ENCODE results near the gene MAGEA6. TPM values are rescaled to one million over a fixed set of nuclear protein-coding genes. Genes with fewer than 3 reads are reported as not detected.
"Not testable (repeated sequence)": the region's sequence is repeated elsewhere in the genome, so short reads cannot be mapped to it uniquely, and the experiment has no call there.

MAGEA6 gene
- total RNA-seq, 2 donors from 2014 or later, result not detected

DNA sequence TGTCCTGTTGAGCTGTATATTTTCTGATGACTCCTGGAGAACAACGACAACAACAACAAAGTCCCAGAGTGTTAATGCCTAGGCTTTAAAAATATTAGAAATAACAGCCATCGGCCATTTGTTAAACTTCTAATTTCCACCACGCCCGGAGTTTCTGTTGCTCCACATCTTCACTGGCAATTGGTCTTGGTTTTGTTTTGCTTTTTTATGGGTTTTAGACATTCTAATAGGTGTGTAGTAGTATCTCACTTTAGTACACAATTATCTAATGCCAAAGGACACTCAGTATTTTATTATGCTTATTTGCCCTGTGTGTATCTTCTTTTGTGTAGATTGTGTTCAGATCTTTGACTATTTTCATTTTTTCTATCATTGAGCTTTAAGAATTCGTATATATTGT is 30.9 kb downstream of the MAGEA6 start:
- no peak for ATAC-seq
- no peaks in the 10 kb centered on the region for H3K9me3 Mint-ChIP-seq
- H3K36me3 Mint-ChIP-seq, result no peaks in the 10 kb centered on the region
- no peak for DNase-seq (ENCODE audit: low spot score in 2 of 2)
- no peak overlapping the region for H3K27ac Mint-ChIP-seq

GRCh38 chrX:152736528-152736927 is 33.0 kb downstream of the MAGEA6 start:
- H3K36me3 Mint-ChIP-seq; DNase-seq (ENCODE audit: low spot score in 2 of 2); H3K27ac Mint-ChIP-seq; ATAC-seq; H3K9me3 Mint-ChIP-seq: not testable (repeated sequence)

GRCh38 chrX:152735860-152736511 is 33.5 kb downstream of the MAGEA6 start:
- no peak for DNase-seq (ENCODE audit: low spot score in 2 of 2)

DNA sequence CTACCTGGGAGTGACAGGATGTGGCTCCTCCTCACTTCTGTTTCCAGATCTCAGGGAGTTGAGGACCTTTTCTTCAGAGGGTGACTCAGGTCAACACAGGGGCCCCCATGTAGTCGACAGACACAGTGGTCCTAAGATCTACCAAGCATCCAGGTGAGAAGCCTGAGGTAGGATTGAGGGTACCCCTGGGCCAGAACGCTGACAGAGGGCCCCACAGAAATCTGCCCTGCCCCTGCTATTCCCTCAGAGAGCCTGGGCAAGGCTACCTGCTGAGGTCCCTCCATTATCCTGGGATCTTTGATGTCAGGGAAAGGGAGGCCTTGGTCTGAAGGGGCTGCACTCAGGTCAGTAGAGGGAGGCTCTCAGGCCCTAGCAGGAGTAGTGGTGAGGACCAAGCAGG is 34.4 kb downstream of the MAGEA6 start:
- H3K9me3 Mint-ChIP-seq, result no peaks in the 10 kb centered on the region
- no peaks in the 10 kb centered on the region for H3K36me3 Mint-ChIP-seq
- ATAC-seq, result no peak

More at GRCh38 chrX:152735860-152736511, 33.5 kb downstream of the MAGEA6 start:
- ATAC-seq, result no peak
- no peaks in the 10 kb centered on the region for H3K9me3 Mint-ChIP-seq
- no peak overlapping the region for H3K27ac Mint-ChIP-seq
- no peaks in the 10 kb centered on the region for H3K36me3 Mint-ChIP-seq

GRCh38 chrX:152734143-152734858 is 35.2 kb downstream of the MAGEA6 start:
- ATAC-seq; H3K36me3 Mint-ChIP-seq; H3K9me3 Mint-ChIP-seq; H3K27ac Mint-ChIP-seq; DNase-seq (ENCODE audit: low spot score in 2 of 2): not testable (repeated sequence)

More for the DNA sequence above, 34.4 kb downstream of the MAGEA6 start:
- no peak overlapping the region for H3K27ac Mint-ChIP-seq
- no peak for DNase-seq (ENCODE audit: low spot score in 2 of 2)

- ATAC-seq, result no peak
- Mint-ChIP-seq H3K27ac (no peak within 1 kb of the TSS), H3K9me3 (no peaks in the 10 kb centered on the region)
Observed at GRCh38 chrX:152733261-152733975, 36.1 kb downstream of the MAGEA6 start, which contains the start of the genes CSAG1 and MAGEA12. Gene CSAG1 (minus strand): TSS chrX:152733721. CDS start chrX:152732460, 1,261 bp downstream. Gene MAGEA12 (plus strand): TSS chrX:152733757. CDS start chrX:152736162, 2,405 bp downstream.

GRCh38 chrX:152725409-152725808 is 44.1 kb downstream of the MAGEA6 start:
- Mint-ChIP-seq H3K9me3 (no peaks in the 10 kb centered on the region), H3K36me3 (no peaks in the 10 kb centered on the region), H3K27ac (no peak overlapping the region)
- DNase-seq (ENCODE audit: low spot score in 2 of 2) (no peak), ATAC-seq (no peak)

More at GRCh38 chrX:152733261-152733975, 36.1 kb downstream of the MAGEA6 start, which contains the start of the genes CSAG1 and MAGEA12:
- no peaks in the 10 kb centered on the region for H3K36me3 Mint-ChIP-seq
- no peak for DNase-seq (ENCODE audit: low spot score in 2 of 2)

Other genes starting within 250 kb of the MAGEA6 start
- gene GABRQ, start 131.8 kb downstream of the MAGEA6 start, total RNA-seq, result under 1 TPM in 1 of 2 donors, not detected in 1; 0.10 TPM
- gene MAGEA3, start 70.9 kb downstream of the MAGEA6 start, total RNA-seq, result not detected
- not detected for gene CSAG2, start 60.4 kb downstream of the MAGEA6 start, total RNA-seq
- gene MAGEA2B, start 55.1 kb downstream of the MAGEA6 start, total RNA-seq, result not detected
- not detected for gene CSAG1, start 36.0 kb downstream of the MAGEA6 start, total RNA-seq
- not detected for gene MAGEA12, start 35.9 kb downstream of the MAGEA6 start, total RNA-seq
- gene MAGEA2, start 15.8 kb downstream of the MAGEA6 start, total RNA-seq, result not detected
- gene CSAG3, start 10.5 kb downstream of the MAGEA6 start, total RNA-seq, result not detected
- gene CETN2, start 61.1 kb upstream of the MAGEA6 start, total RNA-seq, result 1 to 10 TPM; 7.4 to 9.4 TPM
- gene NSDHL, start 61.4 kb upstream of the MAGEA6 start, total RNA-seq, result 10 to 100 TPM; 11.7 to 18.0 TPM
- gene ZNF185, start 128.4 kb upstream of the MAGEA6 start, total RNA-seq, result 1 to 10 TPM; 2.0 to 2.3 TPM
- not detected for gene PNMA5, start 224.4 kb upstream of the MAGEA6 start, total RNA-seq

All from activated naive CD4-positive, alpha-beta T cell treated with anti-CD3 and anti-CD28 coated beads, Interleukin-2, amount 50 U/mL, for 72 hours (primary cell).